HG02938 (cell line): ENCODE results near the gene STAG2.

Experiments
- ATAC-seq: cut with Tn5 transposase; IDR thresholded peaks from one replicate; pipeline ENCODE4 v1.9.1; 2021; ENCODE audit warnings: mild to moderate bottlenecking, moderate library complexity; ENCODE audit not compliant: unreplicated experiment

STAG2 gene

GRCh38 chrX:123973921-123974320 is 12.4 kb downstream of the STAG2 start:
- ATAC-seq = no peak

GRCh38 chrX:123975180-123975579 is 13.7 kb downstream of the STAG2 start:
- no peak for ATAC-seq

GRCh38 chrX:123976706-123977316 is 15.3 kb downstream of the STAG2 start:
- no peak for ATAC-seq

GRCh38 chrX:123983240-123983639 is 21.7 kb downstream of the STAG2 start:
- no peak for ATAC-seq

- no peak for ATAC-seq
These were observed 24.9 kb downstream of the STAG2 start for GRCh38 chrX:123986377-123986776.

- ATAC-seq = no peak
These were observed 27.1 kb downstream of the STAG2 start for GRCh38 chrX:123988423-123989111.

GRCh38 chrX:123989235-123989634 is 27.7 kb downstream of the STAG2 start:
- no peak for ATAC-seq

GRCh38 chrX:123990169-123990568 is 28.7 kb downstream of the STAG2 start:
- ATAC-seq = no peak

- ATAC-seq = no peak
These were observed 29.1 kb downstream of the STAG2 start for GRCh38 chrX:123990602-123991001.

- no peak for ATAC-seq
These were observed 31.8 kb downstream of the STAG2 start for GRCh38 chrX:123993326-123993725.

GRCh38 chrX:123993904-123994635 is 32.6 kb downstream of the STAG2 start:
- no peak for ATAC-seq

- no peak for ATAC-seq
These were observed 33.2 kb downstream of the STAG2 start for GRCh38 chrX:123994730-123995129.

GRCh38 chrX:124001581-124001980 is 40.1 kb downstream of the STAG2 start:
- no peak for ATAC-seq

- peak; percentile 45 for ATAC-seq
These were observed 43.7 kb downstream of the STAG2 start for GRCh38 chrX:124005228-124005627.

GRCh38 chrX:124010157-124010556 is 48.7 kb downstream of the STAG2 start:
- ATAC-seq = peak; percentile 66

- ATAC-seq = no peak
These were observed 49.1 kb downstream of the STAG2 start for GRCh38 chrX:124010566-124010965.

- ATAC-seq = no peak
These were observed 54.2 kb downstream of the STAG2 start for GRCh38 chrX:124015721-124016120.

GRCh38 chrX:124016825-124017224 is 55.3 kb downstream of the STAG2 start:
- no peak for ATAC-seq

- ATAC-seq = no peak
These were observed 56.5 kb downstream of the STAG2 start for GRCh38 chrX:124018023-124018422.

GRCh38 chrX:124023838-124024238 is 62.3 kb downstream of the STAG2 start:
- no peak for ATAC-seq

- no peak for ATAC-seq
These were observed 65.0 kb downstream of the STAG2 start for GRCh38 chrX:124026529-124026928.

GRCh38 chrX:124028182-124028581 is 66.7 kb downstream of the STAG2 start:
- ATAC-seq = no peak
